H9 (cell line): ENCODE measurements around the gene BTN1A1. TPM values are rescaled to one million over a fixed set of nuclear protein-coding genes. Genes with fewer than 3 reads are reported as not detected.
A peak's percentile ranks its signal among the peaks of the same experiment; 100 is the strongest.

Source experiments
- DNase-seq: peaks from one replicate; pipeline ENCODE4 v3.0.0-alpha.2; 2017
- H2AFZ ChIP-seq: one replicate; pipeline ENCODE4 v1.6.1; 2013; ENCODE audit warnings: mild to moderate bottlenecking, low read length, control low read depth, moderate library complexity
- H2AK5ac ChIP-seq: 2 replicates; pipeline ENCODE4 v1.6.1; 2013; ENCODE audit warnings: low read length, control low read depth, mixed read lengths; ENCODE audit not compliant: insufficient read length
- H2BK120ac ChIP-seq: one replicate; pipeline ENCODE4 v1.6.1; 2013; ENCODE audit warnings: low read depth, mild to moderate bottlenecking, low read length, control low read depth, inconsistent platforms; ENCODE audit not compliant: poor library complexity, severe bottlenecking
- H2BK12ac ChIP-seq: 2 replicates; pipeline ENCODE4 v1.6.1; 2013; ENCODE audit warnings: low read length, control low read depth, mixed read lengths, low read depth; ENCODE audit not compliant: insufficient read length
- H2BK15ac ChIP-seq: 2 replicates; pipeline ENCODE4 v1.6.1; 2013; ENCODE audit warnings: low read depth, low read length, control low read depth
- H2BK20ac ChIP-seq: one replicate; pipeline ENCODE4 v1.6.1; 2013; ENCODE audit warnings: low read depth, mild to moderate bottlenecking, low read length, control low read depth, inconsistent platforms; ENCODE audit not compliant: poor library complexity, severe bottlenecking
- H2BK5ac ChIP-seq: 2 replicates; pipeline ENCODE4 v1.6.1; 2013; ENCODE audit warnings: low read length, control low read depth, mixed read lengths; ENCODE audit not compliant: insufficient read length
- H3K14ac ChIP-seq: 2 replicates; pipeline ENCODE4 v1.6.1; 2013; ENCODE audit warnings: low read length, control low read depth; ENCODE audit not compliant: insufficient read depth
- H3K18ac ChIP-seq: 2 replicates; pipeline ENCODE4 v1.6.1; 2013; ENCODE audit warnings: low read depth, mild to moderate bottlenecking, mixed read lengths, low read length, control low read depth; ENCODE audit not compliant: insufficient read length
- H3K23ac ChIP-seq: 2 replicates; pipeline ENCODE4 v1.6.1; 2013; ENCODE audit warnings: low read length, control low read depth, mixed read lengths, low read depth; ENCODE audit not compliant: insufficient read length
- H3K23me2 ChIP-seq: 2 replicates; pipeline ENCODE4 v1.6.1; 2013; ENCODE audit warnings: low read depth, mild to moderate bottlenecking, mixed read lengths, low read length, control low read depth; ENCODE audit not compliant: insufficient read length, poor library complexity, severe bottlenecking
- H3K27ac ChIP-seq: 2 replicates; pipeline ENCODE4 v1.5.1; 2013; ENCODE audit warnings: low read length, control low read depth, mixed read lengths, low read depth; ENCODE audit not compliant: insufficient read length
- H3K27me3 ChIP-seq: 2 replicates; pipeline ENCODE4 v1.6.1; 2013; ENCODE audit warnings: low read length, control low read depth, inconsistent platforms; ENCODE audit not compliant: insufficient read depth
- H3K4ac ChIP-seq: 2 replicates; pipeline ENCODE4 v1.6.1; 2013; ENCODE audit warnings: low read depth, mild to moderate bottlenecking, control low read depth, inconsistent platforms, low read length, moderate library complexity
- H3K4me1 ChIP-seq: 2 replicates; pipeline ENCODE4 v1.6.1; 2013; ENCODE audit warnings: low read length, control low read depth, inconsistent platforms; ENCODE audit not compliant: insufficient read depth
- H3K4me2 ChIP-seq: 2 replicates; pipeline ENCODE4 v1.6.1; 2013; ENCODE audit warnings: low read length, control low read depth, mixed read lengths; ENCODE audit not compliant: insufficient read length, insufficient read depth
- H3K56ac ChIP-seq: 2 replicates; pipeline ENCODE4 v1.6.1; 2013; ENCODE audit warnings: low read depth, mild to moderate bottlenecking, mixed read lengths, low read length, control low read depth; ENCODE audit not compliant: insufficient read length
- H3K79me1 ChIP-seq: 2 replicates; pipeline ENCODE4 v1.6.1; 2013; ENCODE audit warnings: low read depth, mild to moderate bottlenecking, moderate library complexity, low read length, control low read depth, inconsistent platforms; ENCODE audit not compliant: insufficient read depth, poor library complexity, severe bottlenecking
- H3K79me2 ChIP-seq: 2 replicates; pipeline ENCODE4 v1.6.1; 2013; ENCODE audit warnings: low read length, control low read depth, inconsistent platforms; ENCODE audit not compliant: insufficient read depth
- H3K9ac ChIP-seq: 2 replicates; pipeline ENCODE4 v1.6.1; 2013; ENCODE audit warnings: low read length, control low read depth, mixed read lengths; ENCODE audit not compliant: insufficient read length; ENCODE audit errors: extremely low read depth
- H3K9me3 ChIP-seq: one replicate; pipeline ENCODE4 v1.6.1; 2013; ENCODE audit warnings: low read depth, low read length, inconsistent platforms; ENCODE audit not compliant: control insufficient read depth
- H3T11ph ChIP-seq: one replicate; pipeline ENCODE4 v1.6.1; 2013; ENCODE audit warnings: mild to moderate bottlenecking, low read length, control low read depth, inconsistent platforms
- H4K20me1 ChIP-seq: one replicate; pipeline ENCODE4 v1.6.1; 2013; ENCODE audit not compliant: control insufficient read depth, insufficient read length, insufficient read depth
- H4K5ac ChIP-seq: 2 replicates; pipeline ENCODE4 v1.6.1; 2013; ENCODE audit warnings: low read depth, mild to moderate bottlenecking, mixed read lengths, low read length, control low read depth; ENCODE audit not compliant: insufficient read length
- H4K8ac ChIP-seq: replicated peaks from 2 replicates; pipeline ENCODE4 v1.6.1; 2013; ENCODE audit warnings: low read length, control low read depth, mixed read lengths, low read depth; ENCODE audit not compliant: insufficient read length
- H4K91ac ChIP-seq: 2 replicates; pipeline ENCODE4 v1.6.1; 2013; ENCODE audit warnings: low read depth, mild to moderate bottlenecking, moderate library complexity, mixed read lengths, low read length, control low read depth; ENCODE audit not compliant: insufficient read length
- H3K27ac Mint-ChIP-seq, 3 experiments: 2 replicates in 2 of 3; 3 replicates in 1 of 3; pipeline ENCODE4 v1.8.0; 2020 to 2021; ENCODE audit warnings: mixed read lengths in 3 of 3, mild to moderate bottlenecking in 1 of 3, moderate library complexity in 1 of 3
- H3K27me3 Mint-ChIP-seq: 2 replicates; pipeline ENCODE4 v1.8.0; 2021; ENCODE audit warnings: low read depth, mild to moderate bottlenecking, moderate library complexity, mixed read lengths
- H3K36me3 Mint-ChIP-seq, 3 experiments: 2 replicates in 2 of 3; 3 replicates in 1 of 3; pipeline ENCODE4 v1.8.0; 2020 to 2021; ENCODE audit warnings: low read depth in 3 of 3, mixed read lengths in 3 of 3; ENCODE audit not compliant: insufficient read depth in 1 of 3
- H3K4me1 Mint-ChIP-seq, 2 experiments: 2 replicates each; pipeline ENCODE4 v1.8.0; 2020; ENCODE audit warnings: mixed read lengths in 2 of 2
- H3K4me3 Mint-ChIP-seq, 2 experiments: 2 replicates in 1 of 2; 3 replicates in 1 of 2; pipeline ENCODE4 v1.8.0; 2020 to 2021; ENCODE audit warnings: mild to moderate bottlenecking in 2 of 2, mixed read lengths in 2 of 2, moderate library complexity in 1 of 2
- H3K9me3 Mint-ChIP-seq, 2 experiments: 2 replicates in 1 of 2; 3 replicates in 1 of 2; pipeline ENCODE4 v1.8.0; 2020; ENCODE audit warnings: mild to moderate bottlenecking in 2 of 2, mixed read lengths in 2 of 2, moderate library complexity in 1 of 2
- CTCF ChIP-seq: fragments of 200-600 bp; sonication (generic); conservative IDR thresholded peaks from 3 replicates; pipeline ENCODE4 v1.8.0; 2021; ENCODE audit warnings: antibody characterized with exemption, mild to moderate bottlenecking
- WGBS: extraction: QIAGEN DNeasy Blood & Tissue Kit; methylation state at CpG from one replicate; pipeline ENCODE4 v1.1.7; 2013; ENCODE audit warnings: missing lambda C conversion rate, low lambda C conversion rate, mixed read lengths; ENCODE audit not compliant: insufficient read length; ENCODE audit errors: extremely low coverage; 5-methylcytosine and 5-hydroxymethylcytosine counted together
- total RNA-seq: library from RNA; stranded (reverse); gene quantifications from 2 replicates; pipeline ENCODE4 v1.2.1, GENCODE V29; 2021

BTN1A1 gene
- total RNA-seq, 1 experiment from 2014 or later: 0.15 TPM

GRCh38 chr6:26537846-26538571 is 37.9 kb downstream of the BTN1A1 start, which contains the start of gene HMGN4:
Gene HMGN4, plus strand, starts transcription at chr6:26538366. Its CDS starts 6,841 bp downstream, at chr6:26545207.
- Histone ChIP-seq H2BK12ac (no peak within 1 kb of the TSS), H2BK15ac (no peak within 1 kb of the TSS), H2BK20ac (no peak within 1 kb of the TSS), H3K27ac (peak within 1 kb of the TSS; percentile 63), H2AK5ac (no peak within 1 kb of the TSS), H3K4ac (no peak within 1 kb of the TSS), H3K18ac (peak within 1 kb of the TSS; percentile 77), H3K23ac (no peak within 1 kb of the TSS), H2BK120ac (no peak within 1 kb of the TSS), H3K9me3 (no peaks in the 10 kb centered on the region), H3K79me2 (no peaks in the 10 kb centered on the region; the same call in 1 of the 2 replicates), H3K4me2 (peak within 1 kb of the TSS; percentile 85), H2AFZ (no peak within 1 kb of the TSS), H3K79me1 (no peaks in the 10 kb centered on the region), H3K56ac (no peak within 1 kb of the TSS), H4K91ac (no peak within 1 kb of the TSS), H2BK5ac (no peak within 1 kb of the TSS), H4K8ac (no peak within 1 kb of the TSS), H4K20me1 (no peaks in the 10 kb centered on the region), H3K23me2 (peaks cover 6% of the 10 kb centered on the region), H4K5ac (no peak within 1 kb of the TSS), H3T11ph (no peak within 1 kb of the TSS), H3K27me3 (no peaks in the 10 kb centered on the region), H3K9ac (peak within 1 kb of the TSS; percentile 72), H3K14ac (peak within 1 kb of the TSS; percentile 48; the same call in 1 of the 2 replicates), H3K4me1 (no peaks in the 10 kb centered on the region; the same call in 1 of the 2 replicates)
- Mint-ChIP-seq H3K27me3 (peaks cover 10% of the 10 kb centered on the region), H3K4me3 (peak within 1 kb of the TSS; percentile 94 to 96), H3K27ac (peak within 1 kb of the TSS; percentile 91 to 99 (median 98); a peak in 6 of 7 replicates), H3K4me1 (peaks cover 30 to 36% of the 10 kb centered on the region in 2 experiments), H3K36me3 (peaks cover 6 to 21% (median 17%) of the 10 kb centered on the region in 3 experiments), H3K9me3 (peaks cover 2 to 5% of the 10 kb centered on the region in 2 experiments; a peak in 2 of 5 replicates)
- peak; percentile 88 for DNase-seq
- WGBS: no CpG with 5 or more reads among the region's 49 CpGs
- no peak for TF ChIP-seq CTCF
